ENCODE results near the gene ZNF19. TPM values are rescaled to one million over a fixed set of nuclear protein-coding genes. Genes with fewer than 3 reads are reported as not detected.
"Not testable (repeated sequence)": the region's sequence is repeated elsewhere in the genome, so short reads cannot be mapped to it uniquely, and the experiment has no call there.

ZNF19 gene
- total and polyA plus RNA-seq, 10 donors: 1.9 to 9.5 (median 6.3) TPM

DNA sequence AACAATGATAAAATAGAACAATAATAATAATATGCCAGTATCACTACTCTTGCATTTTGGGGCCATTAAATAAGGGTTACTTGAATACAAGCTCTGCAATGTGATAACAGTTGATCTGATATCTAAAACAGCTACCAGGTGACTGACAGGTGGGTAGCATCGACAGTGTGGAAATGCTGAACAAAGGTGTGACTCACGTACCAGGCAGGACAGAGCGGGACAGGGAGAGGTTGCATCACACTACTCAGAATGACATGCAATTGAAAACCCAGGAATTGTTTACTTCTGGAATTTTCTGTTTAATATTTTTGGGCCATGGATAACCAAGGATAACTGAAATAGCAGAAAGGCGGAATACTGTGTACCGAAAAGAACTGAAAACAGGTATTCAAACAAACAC, 15.8 kb upstream of the ZNF19 start:
- H3K27me3 ChIP-seq (replicated peaks in 1 of 7): peaks cover 0 to 9% (median 0%) of the 10 kb centered on the region in 7 donors
- WGBS, 5 donors: 85 to 93% (median 89%) methylated on average over 5 of the region's 5 CpGs
- H3K4me1 ChIP-seq: no peaks in the 10 kb centered on the region
- H3K4me3 ChIP-seq: no peak overlapping the region
- no peaks in the 10 kb centered on the region for H3K9me3 ChIP-seq
- no peaks in the 10 kb centered on the region for H3K36me3 ChIP-seq
- H3K27ac ChIP-seq: no peak overlapping the region
- no peak for TF ChIP-seq POLR2A (IDR thresholded peaks at IDR 0.05)
- TF ChIP-seq CTCF (IDR thresholded peaks at IDR 0.05 in 8 of 11, conservative IDR thresholded peaks at IDR 0.05 in 3 of 11): no peak
- TF ChIP-seq POLR2AphosphoS5 (IDR thresholded peaks at IDR 0.05): no peak
- intact Hi-C loops (cut with DNase I; ENCODE audit: low total_unique reads): no loop called here
- DNase-seq: no peak

DNA sequence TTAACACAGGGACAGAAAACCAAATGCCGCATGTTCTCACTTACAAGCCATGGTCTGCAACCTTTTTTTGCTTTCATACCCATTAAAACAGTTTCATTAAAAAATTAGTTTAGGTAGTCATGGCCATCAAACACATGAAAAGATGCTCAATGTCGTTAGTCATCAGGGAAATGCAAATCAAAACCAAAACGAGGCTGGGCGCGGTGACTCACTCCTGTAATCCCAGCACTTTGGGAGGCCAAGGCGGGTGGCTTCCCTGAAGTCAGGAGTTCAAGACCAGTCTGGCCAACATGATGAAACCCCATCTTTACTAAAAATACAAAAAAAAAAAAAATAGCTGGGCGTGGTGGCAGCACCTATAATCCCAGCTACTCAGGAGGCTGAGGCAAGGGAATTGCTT, 14.9 kb upstream of the ZNF19 start:
- H3K4me1 ChIP-seq; intact Hi-C loops (cut with DNase I; ENCODE audit: low total_unique reads); H3K4me3 ChIP-seq; H3K36me3 ChIP-seq; H3K27me3 ChIP-seq (replicated peaks in 1 of 7); H3K9me3 ChIP-seq; H3K27ac ChIP-seq; DNase-seq: not testable (repeated sequence)
- WGBS, 5 donors: 67 to 83% (median 81%) methylated on average over 7 of the region's 7 CpGs

GRCh38 chr16:71501547-71501946, 12.4 kb upstream of the ZNF19 start:
- peaks cover 0 to 9% (median 0%) of the 10 kb centered on the region in 7 donors for H3K27me3 ChIP-seq (replicated peaks in 1 of 7)
- TF ChIP-seq CTCF (IDR thresholded peaks at IDR 0.05 in 8 of 11, conservative IDR thresholded peaks at IDR 0.05 in 3 of 11) (no peak), POLR2A (IDR thresholded peaks at IDR 0.05) (no peak), POLR2AphosphoS5 (IDR thresholded peaks at IDR 0.05) (no peak)
- no peaks in the 10 kb centered on the region for H3K4me1 ChIP-seq
- DNase-seq: no peak
- intact Hi-C loops (cut with DNase I; ENCODE audit: low total_unique reads): loop anchor here (2.0 kb wide), 1 partner anchor 89 kb away; no protein-coding TSS in a partner anchor
- 39 to 62% (median 53%) methylated on average over 3 of the region's 3 CpGs for WGBS, 5 donors
- no peak overlapping the region for H3K4me3 ChIP-seq
- no peak overlapping the region for H3K27ac ChIP-seq
- no peaks in the 10 kb centered on the region for H3K36me3 ChIP-seq
- H3K9me3 ChIP-seq: no peaks in the 10 kb centered on the region

DNA sequence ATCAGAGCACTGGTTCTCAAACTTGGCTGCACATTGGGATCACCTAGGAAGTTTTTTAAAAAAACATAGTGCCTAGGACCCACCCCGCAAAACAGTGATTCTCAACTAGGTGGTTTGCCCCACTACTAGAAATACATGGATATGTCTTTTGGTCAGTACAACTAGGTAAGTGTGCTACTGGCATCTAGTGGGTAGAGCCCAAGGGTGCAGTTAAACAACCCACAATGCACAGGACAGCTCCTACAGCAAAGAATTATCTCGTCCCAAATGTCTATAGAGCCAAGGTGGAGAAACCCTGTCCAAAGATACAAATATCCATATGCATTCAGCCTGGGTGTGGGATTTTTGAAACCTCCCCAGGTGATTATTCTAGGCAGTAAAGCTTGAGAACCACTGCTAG, 11.8 kb upstream of the ZNF19 start:
- Histone ChIP-seq H3K27ac (no peak overlapping the region), H3K36me3 (no peaks in the 10 kb centered on the region), H3K4me1 (no peaks in the 10 kb centered on the region), H3K9me3 (no peaks in the 10 kb centered on the region), H3K27me3 (replicated peaks in 1 of 7) (peaks cover 0 to 9% (median 0%) of the 10 kb centered on the region in 7 donors), H3K4me3 (no peak overlapping the region)
- 74 to 88% (median 78%) methylated on average over 2 of the region's 2 CpGs for WGBS, 5 donors
- intact Hi-C loops (cut with DNase I; ENCODE audit: low total_unique reads): loop anchor here (2.0 kb wide), 1 partner anchor 88 kb away; no protein-coding TSS in a partner anchor
- TF ChIP-seq POLR2A (IDR thresholded peaks at IDR 0.05) (no peak), POLR2AphosphoS5 (IDR thresholded peaks at IDR 0.05) (no peak), CTCF (IDR thresholded peaks at IDR 0.05 in 8 of 11, conservative IDR thresholded peaks at IDR 0.05 in 3 of 11) (no peak)
- DNase-seq: no peak

Measured in spleen (tissue), 11 donors.